GM12878 (cell line): Measurements from ENCODE around the gene KCNMB2. TPM values are rescaled to one million over a fixed set of nuclear protein-coding genes. Genes with fewer than 3 reads are reported as not detected.
A peak's percentile ranks its signal among the peaks of the same experiment; 100 is the strongest.

Source experiments
- ATAC-seq: fragments of 200-7000 bp; cut with Tn5 transposase; 3 replicates; pipeline ENCODE4 v1.9.1; 2020; ENCODE audit warnings: mild to moderate bottlenecking, moderate library complexity
- BruUV-seq: library from RNA; stranded (reverse); fragments of 400-500 nt; replicated peaks from 2 replicates; lab custom pipeline; 2021; lab: Mats Ljungman, UMichigan
- CTCF ChIA-PET: fragments of 300-600 bp; sonication (Branson Sonifier 250); formaldehyde crosslinking; extraction: SDS; loops from one replicate; lab custom pipeline; 2021; ENCODE audit warnings: inconsistent platforms; lab: Yijun Ruan, JAX
- POLR2A ChIA-PET: fragments of 350-600 bp; formaldehyde crosslinking; extraction: SDS; loops from one replicate; lab custom pipeline; 2021; ENCODE audit warnings: inconsistent platforms; lab: Charles Lee
- RAD21 ChIA-PET: fragments of 300-600 bp; sonication (Branson Sonifier 250); formaldehyde crosslinking; loops from one replicate; lab custom pipeline; 2023; ENCODE audit warnings: antibody characterized with exemption; ENCODE audit not compliant: unreplicated experiment; lab: Charles Lee
- SMC1A ChIA-PET: fragments of 300-600 bp; sonication (Branson Sonifier 250); formaldehyde crosslinking; loops from one replicate; lab custom pipeline; 2023; ENCODE audit not compliant: unreplicated experiment, uncharacterized antibody; lab: Charles Lee
- DNase-seq: peaks from one replicate; pipeline ENCODE4 v3.0.0-alpha.2; 2011; ENCODE audit warnings: low read depth, low spot score
- FAIRE-seq: peaks from 3 replicates; lab custom pipeline; 2011; peaks lifted over from hg19 to GRCh38; lab: Jason Lieb, UNC
- H2AFZ ChIP-seq: 2 replicates; pipeline ENCODE4 v1.6.0; 2011; ENCODE audit warnings: low read depth, low read length, control low read depth; ENCODE audit not compliant: control insufficient read depth
- H3K27ac ChIP-seq: 2 replicates; pipeline ENCODE4 v1.5.1; 2011; ENCODE audit warnings: control low read depth; ENCODE audit not compliant: control insufficient read depth, insufficient read depth
- H3K27me3 ChIP-seq, 2 experiments: replicated peaks in 1 of 2; 2 replicates each; pipeline versions ENCODE4 v1.6.0 to v1.6.1; 2011; ENCODE audit warnings: low read length in 1 of 2; ENCODE audit not compliant: control insufficient read depth in 2 of 2, insufficient read depth in 2 of 2
- H3K36me3 ChIP-seq, 2 experiments: 2 replicates each; pipeline ENCODE4 v1.5.1; 2011; ENCODE audit warnings: low read length in 1 of 2; ENCODE audit not compliant: control insufficient read depth in 2 of 2, insufficient read depth in 2 of 2
- H3K4me1 ChIP-seq: 2 replicates; pipeline ENCODE4 v1.6.1; 2011; ENCODE audit warnings: mild to moderate bottlenecking, low read length, moderate library complexity, mixed read lengths; ENCODE audit not compliant: control insufficient read depth, insufficient read depth
- H3K4me2 ChIP-seq: 2 replicates; pipeline ENCODE4 v1.6.0; 2011; ENCODE audit warnings: control low read depth; ENCODE audit not compliant: control insufficient read depth, insufficient read depth
- H3K4me3 ChIP-seq: fragments of 200-600 bp; sonication (generic); 2 replicates; pipeline ENCODE4 v1.5.1; 2016
- H3K79me2 ChIP-seq: 2 replicates; pipeline ENCODE4 v1.6.0; 2011; ENCODE audit warnings: low read length; ENCODE audit not compliant: control insufficient read depth, insufficient read depth
- H3K9ac ChIP-seq: 2 replicates; pipeline ENCODE4 v1.8.0; 2011; ENCODE audit warnings: low read length, control low read depth, mixed read lengths; ENCODE audit not compliant: control insufficient read depth, insufficient read depth
- H3K9me3 ChIP-seq: replicated peaks from 3 replicates; pipeline ENCODE4 v1.5.1; 2011; ENCODE audit warnings: mild to moderate bottlenecking, low read length; ENCODE audit not compliant: control insufficient read depth, insufficient read depth
- H4K20me1 ChIP-seq: 2 replicates; pipeline ENCODE4 v1.6.0; 2011; ENCODE audit not compliant: control insufficient read depth, insufficient read depth
- MEF2B ChIP-seq: fragments of 450-650 bp; IDR thresholded peaks from 2 replicates; pipeline ENCODE4 v1.6.1; 2018; ENCODE audit warnings: mild to moderate bottlenecking, moderate library complexity; ENCODE audit not compliant: partially characterized antibody, poor library complexity, severe bottlenecking
- MXI1 ChIP-seq: fragments of 150-350 bp; IDR thresholded peaks from 2 replicates; pipeline ENCODE4 v1.6.1; 2011; ENCODE audit warnings: low read depth, mild to moderate bottlenecking, inconsistent platforms, low read length, improper control_type of control experiment
- REST ChIP-seq: IDR thresholded peaks from 2 replicates; pipeline ENCODE4 v1.6.1; 2012; ENCODE audit warnings: mild to moderate bottlenecking, low read depth, low read length
- SUZ12 ChIP-seq: fragments of 200-600 bp; sonication (generic); IDR thresholded peaks from one replicate; pipeline ENCODE4 v1.6.1; 2018; ENCODE audit warnings: antibody characterized with exemption, mild to moderate bottlenecking; ENCODE audit not compliant: unreplicated experiment
- USF2 ChIP-seq: IDR thresholded peaks from 2 replicates; pipeline ENCODE4 v1.6.1; 2011; ENCODE audit warnings: low read depth, low read length, improper control_type of control experiment, borderline replicate concordance
- WGBS: methylation state at CpG from one replicate; pipeline ENCODE4 v1.1.6; 2016; ENCODE audit warnings: low lambda C conversion rate; ENCODE audit not compliant: insufficient replicate concordance, insufficient coverage; ENCODE audit errors: missing lambda C conversion rate; 5-methylcytosine and 5-hydroxymethylcytosine counted together
- in situ Hi-C: fragments of 300-500 bp; cut with MboI; formaldehyde crosslinking; loops from 9 replicates; pipeline ENCODE4 v1.14.3; 2018; ENCODE audit warnings: mixed read lengths
- intact Hi-C: fragments of 100-400 bp; cut with micrococcal nuclease; formaldehyde crosslinking; loops from one replicate; pipeline ENCODE4 v1.14.2; 2022; ENCODE audit not compliant: unreplicated experiment
- polyA plus RNA-seq, 11 experiments: library from polyadenylated mRNA; depleted of rRNA in 4 of 11; unstranded in 6 of 11; stranded (reverse) in 5 of 11; fragments of >200 nt; fragmentation: Nextera tagmentation in 4 of 11; fragmentation: Illumina TruSeq in 1 of 11; extraction: Ambion mirVana in 4 of 11; extraction: Trizol in 1 of 11; gene quantifications; 1 replicate in 1 of 11; 2 replicates in 10 of 11; pipeline versions ENCODE4 v1.2.1 to v1.2.3, GENCODE V29; 2011 to 2016; ENCODE audit warnings: inconsistent platforms in 2 of 11, missing spikeins in 2 of 11, low read depth in 1 of 11
- total RNA-seq, 4 experiments: library from RNA; depleted of rRNA in 3 of 4; stranded (reverse); fragments of >200 nt in 3 of 4; fragmentation: Illumina TruSeq in 1 of 4; extraction: Trizol in 1 of 4; gene quantifications; 2 replicates each; pipeline versions ENCODE4 v1.2.1 to v1.2.3, GENCODE V29; 2013 to 2021
- TF ChIP-seq, protein P1 (sequence below): fragments of 450-650 bp; IDR thresholded peaks from 2 replicates; pipeline ENCODE4 v1.6.1; 2018; ENCODE audit warnings: borderline replicate concordance, mild to moderate bottlenecking; ENCODE audit not compliant: partially characterized antibody

KCNMB2 gene
- total and polyA plus RNA-seq, 10 of the 15 experiments (the other 5 are each of a cell fraction or from before 2014, with no cell fraction given), result 0.22 to 18.8 (median 11.0) TPM

DNA sequence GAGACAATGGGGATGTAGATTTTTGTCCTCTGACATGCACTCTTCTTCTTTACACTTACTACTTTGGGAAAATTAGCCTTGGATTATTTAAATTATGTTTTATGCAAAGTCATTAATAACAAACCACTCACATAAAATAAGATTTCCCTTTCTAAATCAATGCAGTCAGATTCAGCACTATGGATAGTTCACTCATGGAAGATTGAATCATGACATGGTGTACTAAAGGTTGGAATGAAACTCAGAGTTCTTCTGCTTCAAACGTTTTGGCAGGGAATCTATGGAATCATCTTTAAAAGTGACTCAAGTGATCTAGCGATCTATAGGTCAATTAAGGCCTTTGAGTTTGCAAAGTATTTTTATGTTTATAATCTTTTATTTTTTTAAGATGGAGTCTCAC, 154.3 kb downstream of the KCNMB2 start:
- Histone ChIP-seq H3K9ac (no peak overlapping the region), H3K4me3 (no peak overlapping the region), H3K79me2 (no peaks in the 10 kb centered on the region), H3K36me3 (no peaks in the 10 kb centered on the region), H3K27ac (no peak overlapping the region), H4K20me1 (no peaks in the 10 kb centered on the region), H3K4me1 (no peaks in the 10 kb centered on the region), H2AFZ (no peak overlapping the region), H3K4me2 (no peak overlapping the region), H3K27me3 (no peaks in the 10 kb centered on the region), H3K9me3 (peaks cover 4% of the 10 kb centered on the region; the same call in 2 of the 3 replicates)
- POLR2A ChIA-PET, result no interaction called here
- SMC1A ChIA-PET, result no interaction called here
- CTCF ChIA-PET, result no interaction called here
- no TSS peak for BruUV-seq
- FAIRE-seq (no peak), ATAC-seq (no peak), DNase-seq (no peak)
- 50% methylated on average over 2 of the region's 2 CpGs for WGBS
- in situ Hi-C loops, result no loop called here
- TF ChIP-seq SUZ12 (no peak), REST (peak; percentile 64)
- RAD21 ChIA-PET, result no interaction called here
- intact Hi-C loops, result no loop called here

DNA sequence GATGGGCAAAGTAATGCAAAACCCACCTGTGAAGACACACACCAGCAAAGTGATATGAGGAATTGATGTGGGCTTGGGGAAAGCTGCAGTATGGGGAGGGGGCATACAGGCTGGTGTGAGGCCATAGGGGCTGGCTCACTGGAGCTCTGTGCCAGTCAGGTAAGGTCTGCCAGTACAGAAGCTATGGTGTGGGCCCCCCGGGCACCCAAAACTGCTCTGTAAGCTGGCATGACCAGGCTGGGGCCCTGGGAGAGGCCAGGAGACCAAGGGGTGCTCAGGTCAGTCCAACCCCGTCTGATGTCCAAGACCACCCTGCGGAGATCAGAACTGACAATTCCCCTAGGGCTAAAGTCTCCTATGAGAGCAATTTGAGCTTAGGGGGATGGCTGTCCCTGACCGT, 163.1 kb downstream of the KCNMB2 start:
- TF ChIP-seq, protein P1, sequence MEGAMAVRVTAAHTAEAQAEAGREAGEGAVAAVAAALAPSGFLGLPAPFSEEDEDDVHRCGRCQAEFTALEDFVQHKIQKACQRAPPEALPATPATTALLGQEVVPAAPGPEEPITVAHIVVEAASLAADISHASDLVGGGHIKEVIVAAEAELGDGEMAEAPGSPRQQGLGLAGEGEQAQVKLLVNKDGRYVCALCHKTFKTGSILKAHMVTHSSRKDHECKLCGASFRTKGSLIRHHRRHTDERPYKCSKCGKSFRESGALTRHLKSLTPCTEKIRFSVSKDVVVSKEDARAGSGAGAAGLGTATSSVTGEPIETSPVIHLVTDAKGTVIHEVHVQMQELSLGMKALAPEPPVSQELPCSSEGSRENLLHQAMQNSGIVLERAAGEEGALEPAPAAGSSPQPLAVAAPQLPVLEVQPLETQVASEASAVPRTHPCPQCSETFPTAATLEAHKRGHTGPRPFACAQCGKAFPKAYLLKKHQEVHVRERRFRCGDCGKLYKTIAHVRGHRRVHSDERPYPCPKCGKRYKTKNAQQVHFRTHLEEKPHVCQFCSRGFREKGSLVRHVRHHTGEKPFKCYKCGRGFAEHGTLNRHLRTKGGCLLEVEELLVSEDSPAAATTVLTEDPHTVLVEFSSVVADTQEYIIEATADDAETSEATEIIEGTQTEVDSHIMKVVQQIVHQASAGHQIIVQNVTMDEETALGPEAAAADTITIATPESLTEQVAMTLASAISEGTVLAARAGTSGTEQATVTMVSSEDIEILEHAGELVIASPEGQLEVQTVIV, result no peak
- no peak for TF ChIP-seq USF2
- TF ChIP-seq MEF2B, result no peak
- TF ChIP-seq MXI1, result no peak
- no TSS peak for BruUV-seq
- CTCF ChIA-PET, result interaction anchor here (1.3 kb wide), 1 partner anchor 15 kb away, joined by 3 read pairs; no protein-coding TSS in a partner anchor
- no peak overlapping the region for H3K27ac ChIP-seq
- DNase-seq (no peak), FAIRE-seq (no peak), ATAC-seq (no peak)
- intact Hi-C loops (no loop called here), in situ Hi-C loops (no loop called here)
- no peaks in the 10 kb centered on the region for H3K27me3 ChIP-seq
- no peak overlapping the region for H2AFZ ChIP-seq
- H4K20me1 ChIP-seq, result no peaks in the 10 kb centered on the region
- no peak overlapping the region for H3K9ac ChIP-seq
- SMC1A ChIA-PET, result interaction anchor here (1.4 kb wide), 1 partner anchor 265 kb away, joined by 4 read pairs; no protein-coding TSS in a partner anchor
- H3K36me3 ChIP-seq, result no peaks in the 10 kb centered on the region; a peak in 1 of 4 replicates
- RAD21 ChIA-PET, result interaction anchor here (0.7 kb wide), 1 partner anchor 11 kb away, joined by 3 read pairs; no protein-coding TSS in a partner anchor
- 51% methylated on average over 4 of the region's 4 CpGs for WGBS
- H3K4me2 ChIP-seq, result no peak overlapping the region
- H3K79me2 ChIP-seq, result no peaks in the 10 kb centered on the region
- no peak overlapping the region for H3K4me3 ChIP-seq
- peaks cover 11% of the 10 kb centered on the region; the same call in 2 of the 3 replicates for H3K9me3 ChIP-seq
- POLR2A ChIA-PET, result interaction anchor here (0.5 kb wide), 1 partner anchor 391 kb away, joined by 5 read pairs; no protein-coding TSS in a partner anchor
- H3K4me1 ChIP-seq, result no peaks in the 10 kb centered on the region
